H1 (cell line): ENCODE results near the gene HAPLN3. TPM values are rescaled to one million over a fixed set of nuclear protein-coding genes. Genes with fewer than 3 reads are reported as not detected.

Experiments used
- CTCF ChIA-PET: fragments of 300-600 bp; sonication (Branson Sonifier 250); formaldehyde crosslinking; loops from one replicate; lab custom pipeline; 2021; ENCODE audit not compliant: partially characterized antibody; lab: Charles Lee
- POLR2A ChIA-PET: fragments of 300-600 bp; sonication (Branson Sonifier 250); formaldehyde crosslinking; loops from one replicate; lab custom pipeline; 2021; ENCODE audit warnings: inconsistent platforms; ENCODE audit not compliant: partially characterized antibody; lab: Charles Lee
- DNase-seq, 2 experiments: peaks; one replicate each; pipeline versions ENCODE4 v3.0.0 to v3.0.0-alpha.2; 2010 to 2022; ENCODE audit warnings: low spot score in 2 of 2, low read depth in 1 of 2, mixed read lengths in 1 of 2
- FAIRE-seq: peaks from 2 replicates; lab custom pipeline; 2011; peaks lifted over from hg19 to GRCh38; lab: Jason Lieb, UNC
- H2AFZ ChIP-seq: 2 replicates; pipeline ENCODE4 v1.8.1; 2012; ENCODE audit warnings: low read length, inconsistent platforms
- H2AK5ac ChIP-seq: 2 replicates; pipeline ENCODE4 v1.6.1; 2013; ENCODE audit warnings: low read depth, low read length
- H2BK120ac ChIP-seq: replicated peaks from 2 replicates; pipeline ENCODE3; 2013; ENCODE audit warnings: low read depth, low read length, inconsistent platforms
- H2BK12ac ChIP-seq: 2 replicates; pipeline ENCODE4 v1.6.1; 2013; ENCODE audit warnings: low read depth, low read length
- H2BK15ac ChIP-seq: 2 replicates; pipeline ENCODE4 v1.6.1; 2013; ENCODE audit warnings: low read length
- H2BK20ac ChIP-seq: 2 replicates; pipeline ENCODE4 v1.6.1; 2013; ENCODE audit warnings: low read length
- H2BK5ac ChIP-seq: 2 replicates; pipeline ENCODE4 v1.6.1; 2013; ENCODE audit warnings: low read depth, low read length
- H3K14ac ChIP-seq: 2 replicates; pipeline ENCODE4 v1.6.1; 2013; ENCODE audit warnings: inconsistent platforms; ENCODE audit not compliant: insufficient read length
- H3K18ac ChIP-seq: 2 replicates; pipeline ENCODE4 v1.6.1; 2013; ENCODE audit warnings: low read length; ENCODE audit errors: extremely low read depth
- H3K23ac ChIP-seq: 2 replicates; pipeline ENCODE4 v1.6.1; 2013; ENCODE audit warnings: inconsistent platforms; ENCODE audit not compliant: insufficient read length
- H3K23me2 ChIP-seq: 2 replicates; pipeline ENCODE4 v1.6.1; 2013; ENCODE audit warnings: low read depth, low read length
- H3K27ac ChIP-seq: 2 replicates; pipeline ENCODE4 v1.6.1; 2011; ENCODE audit warnings: low read depth, low read length, inconsistent platforms
- H3K27me3 ChIP-seq, 4 experiments: replicated peaks in 1 of 4; 1 replicate in 1 of 4; 2 replicates in 3 of 4; pipeline versions ENCODE4 v1.6.1 to v1.8.1; 2011 to 2013; ENCODE audit warnings: low read length in 3 of 4, mild to moderate bottlenecking in 3 of 4, inconsistent platforms in 2 of 4, mixed read lengths in 2 of 4, moderate library complexity in 1 of 4; ENCODE audit not compliant: control insufficient read depth in 3 of 4, insufficient read depth in 3 of 4; ENCODE audit errors: extremely low read depth in 1 of 4
- H3K36me3 ChIP-seq, 4 experiments: 2 replicates each; pipeline versions ENCODE4 v1.6.1 to v1.8.1; 2011 to 2013; ENCODE audit warnings: mild to moderate bottlenecking in 4 of 4, low read length in 3 of 4, moderate library complexity in 2 of 4, control low read depth in 1 of 4, inconsistent platforms in 1 of 4; ENCODE audit not compliant: insufficient read depth in 4 of 4, control insufficient read depth in 2 of 4
- H3K4ac ChIP-seq: replicated peaks from 2 replicates; pipeline ENCODE3; 2013; ENCODE audit warnings: low read length, low read depth, mixed read lengths, inconsistent platforms; ENCODE audit not compliant: insufficient read length
- H3K4me1 ChIP-seq, 4 experiments: replicated peaks in 1 of 4; 1 replicate in 1 of 4; 2 replicates in 3 of 4; pipeline versions ENCODE4 v1.6.1 to v1.8.1; 2011 to 2013; ENCODE audit warnings: low read length in 3 of 4, inconsistent platforms in 2 of 4, mixed read lengths in 1 of 4; ENCODE audit not compliant: insufficient read depth in 4 of 4, control insufficient read depth in 3 of 4
- H3K4me2 ChIP-seq, 2 experiments: 2 replicates each; pipeline versions ENCODE4 v1.6.1 to v1.8.1; 2011 to 2013; ENCODE audit warnings: low read depth in 2 of 2, low read length in 2 of 2, control low read depth in 1 of 2, inconsistent platforms in 1 of 2, mild to moderate bottlenecking in 1 of 2; ENCODE audit not compliant: insufficient read depth in 1 of 2
- H3K4me3 ChIP-seq, 4 experiments: fragments of 200-600, 300-600 bp in 1 of 4; sonication (generic), shearing (Covaris generic), sonication (Bioruptor Twin) in 1 of 4; 2 replicates each; pipeline versions ENCODE4 v1.5.1 to v1.8.1; 2011 to 2016; ENCODE audit warnings: low read length in 4 of 4, low read depth in 3 of 4, control low read depth in 2 of 4, inconsistent platforms in 2 of 4, mild to moderate bottlenecking in 2 of 4, mixed read lengths in 1 of 4, moderate library complexity in 1 of 4; ENCODE audit not compliant: insufficient read depth in 2 of 4; ENCODE audit errors: extremely low read depth in 1 of 4
- H3K56ac ChIP-seq: replicated peaks from 2 replicates; pipeline ENCODE3; 2013; ENCODE audit warnings: low read depth, mild to moderate bottlenecking, mixed read lengths, low read length, inconsistent platforms; ENCODE audit not compliant: insufficient read length
- H3K79me1 ChIP-seq: 2 replicates; pipeline ENCODE4 v1.6.1; 2013; ENCODE audit warnings: low read depth, low read length, control low read depth
- H3K79me2 ChIP-seq, 2 experiments: 2 replicates each; pipeline versions ENCODE4 v1.6.1 to v1.8.1; 2012 to 2013; ENCODE audit warnings: low read length in 2 of 2, mild to moderate bottlenecking in 2 of 2, inconsistent platforms in 1 of 2; ENCODE audit not compliant: insufficient read depth in 2 of 2, control insufficient read depth in 1 of 2
- H3K9ac ChIP-seq, 4 experiments: replicated peaks in 1 of 4; 1 replicate in 1 of 4; 2 replicates in 3 of 4; pipeline versions ENCODE4 v1.6.1 to v1.8.1; 2011 to 2013; ENCODE audit warnings: low read depth in 3 of 4, low read length in 3 of 4, control low read depth in 2 of 4, mild to moderate bottlenecking in 2 of 4, moderate library complexity in 2 of 4, inconsistent platforms in 1 of 4; ENCODE audit errors: extremely low read depth in 1 of 4
- H3K9me3 ChIP-seq, 2 experiments: 2 replicates each; pipeline versions ENCODE4 v1.6.1 to v1.8.1; 2012 to 2013; ENCODE audit warnings: mild to moderate bottlenecking in 2 of 2, moderate library complexity in 2 of 2, control low read depth in 1 of 2, inconsistent platforms in 1 of 2, low read depth in 1 of 2, low read length in 1 of 2, mixed read lengths in 1 of 2; ENCODE audit not compliant: insufficient read depth in 2 of 2
- H4K20me1 ChIP-seq, 2 experiments: replicated peaks in 1 of 2; 2 replicates each; pipeline versions ENCODE3 to v1.8.1; 2011 to 2013; ENCODE audit warnings: inconsistent platforms in 2 of 2, low read length in 2 of 2, mild to moderate bottlenecking in 1 of 2; ENCODE audit not compliant: insufficient read depth in 2 of 2, control insufficient read depth in 1 of 2
- H4K5ac ChIP-seq: 2 replicates; pipeline ENCODE4 v1.6.1; 2013; ENCODE audit warnings: low read length, low read depth, mixed read lengths, inconsistent platforms; ENCODE audit not compliant: insufficient read length
- H4K8ac ChIP-seq: 2 replicates; pipeline ENCODE4 v1.8.0; 2013; ENCODE audit warnings: mild to moderate bottlenecking, moderate library complexity, low read length, inconsistent platforms; ENCODE audit not compliant: insufficient read depth; ENCODE audit errors: extremely low read depth
- H4K91ac ChIP-seq: replicated peaks from 2 replicates; pipeline ENCODE3; 2013; ENCODE audit warnings: low read length, mixed read lengths, inconsistent platforms; ENCODE audit not compliant: insufficient read length
- KDM4A ChIP-seq: IDR thresholded peaks from one replicate; pipeline ENCODE4 v1.7.1; 2012; ENCODE audit warnings: low read depth, mild to moderate bottlenecking, moderate library complexity, low read length, inconsistent platforms; ENCODE audit not compliant: severe bottlenecking
- WGBS, 2 experiments: shearing (Covaris generic) in 1 of 2; methylation state at CpG; one replicate each; pipeline versions ENCODE4 v1.1.6 to v1.1.7; 2013 to 2015; ENCODE audit warnings: low lambda C conversion rate in 2 of 2, mixed read lengths in 2 of 2, inconsistent platforms in 1 of 2, low coverage in 1 of 2, missing lambda C conversion rate in 1 of 2; ENCODE audit not compliant: insufficient replicate concordance in 2 of 2, insufficient coverage in 1 of 2, insufficient read length in 1 of 2; ENCODE audit errors: extremely low coverage in 1 of 2, missing lambda C conversion rate in 1 of 2; 5-methylcytosine and 5-hydroxymethylcytosine counted together
- polyA plus RNA-seq, 7 experiments: library from polyadenylated mRNA; depleted of rRNA in 3 of 7; stranded (reverse) in 5 of 7; unstranded in 2 of 7; fragments of >200 nt in 5 of 7; fragments of 200-250 nt in 2 of 7; gene quantifications; 1 replicate in 5 of 7; 2 replicates in 1 of 7; 4 replicates in 1 of 7; pipeline versions ENCODE4 v1.2.1 to v1.2.3, GENCODE V29; 2011 to 2013; ENCODE audit warnings: missing spikeins in 2 of 7, mixed read lengths in 2 of 7
- total RNA-seq: library from RNA; stranded (reverse); fragmentation: NEBNext Ultra II Directional; extraction: Animal tissue kit (Norgen Biotek cat#: 25700); gene quantifications from 2 replicates; pipeline ENCODE4 v1.2.1, GENCODE V29; 2021

HAPLN3 gene
- total and polyA plus RNA-seq, 2 of the 8 experiments (the other 6 are each of a cell fraction or from before 2014, with no cell fraction given), result 76.2 to 79.7 TPM

DNA sequence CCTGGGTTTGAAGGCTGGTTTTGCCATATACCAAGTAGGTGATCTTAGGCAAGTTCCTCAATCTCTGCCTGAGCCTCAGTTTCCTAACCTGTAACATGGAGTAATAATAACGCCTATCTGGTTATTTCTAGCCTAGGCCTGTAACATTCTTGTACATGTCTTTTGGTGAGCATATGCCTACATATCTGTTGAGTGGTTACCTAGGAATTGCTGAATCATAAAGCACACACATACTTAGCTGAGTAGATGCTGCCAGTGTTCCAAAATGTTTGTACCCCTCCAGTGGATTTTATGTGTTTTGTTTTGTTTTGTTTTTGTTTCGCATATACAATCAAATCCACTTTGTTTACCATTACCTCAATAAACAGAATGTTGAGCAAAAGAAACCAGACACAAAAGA is 35.2 kb upstream of the HAPLN3 start:
- no peak overlapping the region for H3K56ac ChIP-seq
- H3K18ac ChIP-seq, result no peak overlapping the region
- no peak overlapping the region for H3K4me2 ChIP-seq
- no peaks in the 10 kb centered on the region for H4K20me1 ChIP-seq
- 87% methylated on average over 2 of the region's 2 CpGs; no CpG with 5 or more reads in 1 of the 2 experiments for WGBS, 2 experiments
- no peak for TF ChIP-seq KDM4A
- H3K27me3 ChIP-seq, result no peaks in the 10 kb centered on the region
- H3K79me2 ChIP-seq, result no peaks in the 10 kb centered on the region
- CTCF ChIA-PET, result no interaction called here
- no peak overlapping the region for H2BK5ac ChIP-seq
- H3K23me2 ChIP-seq, result no peaks in the 10 kb centered on the region
- peaks cover 0 to 4% (median 0%) of the 10 kb centered on the region in 4 experiments; a peak in 2 of 8 replicates for H3K36me3 ChIP-seq
- no peak for FAIRE-seq
- H3K9ac ChIP-seq, result no peak overlapping the region
- POLR2A ChIA-PET, result interaction anchor here (0.9 to 1.2 kb wide), 3 partner anchors 14 to 19 kb away, joined by 3 to 4 read pairs (median 3); partner anchors contain the start of gene MFGE8
- no peak overlapping the region for H3K23ac ChIP-seq
- no peak overlapping the region for H4K91ac ChIP-seq
- H2AFZ ChIP-seq, result no peak overlapping the region
- DNase-seq, result no peak
- H3K9me3 ChIP-seq, result peaks cover 8 to 25% of the 10 kb centered on the region in 2 experiments; a peak in 3 of 4 replicates
- no peak overlapping the region for H3K4me3 ChIP-seq
- no peak overlapping the region for H2AK5ac ChIP-seq
- H2BK120ac ChIP-seq, result no peak overlapping the region
- H3K4ac ChIP-seq, result no peak overlapping the region
- no peaks in the 10 kb centered on the region for H3K79me1 ChIP-seq
- H2BK12ac ChIP-seq, result no peak overlapping the region
- no peak overlapping the region for H3K27ac ChIP-seq
- H2BK20ac ChIP-seq, result no peak overlapping the region
- H3K14ac ChIP-seq, result no peak overlapping the region
- H2BK15ac ChIP-seq, result no peak overlapping the region; the same call in 1 of the 2 replicates
- no peak overlapping the region; the same call in 1 of the 2 replicates for H4K8ac ChIP-seq
- no peak overlapping the region for H4K5ac ChIP-seq
- H3K4me1 ChIP-seq, result no peaks in the 10 kb centered on the region
